ENCODE data around the gene TECPR2.

DNA sequence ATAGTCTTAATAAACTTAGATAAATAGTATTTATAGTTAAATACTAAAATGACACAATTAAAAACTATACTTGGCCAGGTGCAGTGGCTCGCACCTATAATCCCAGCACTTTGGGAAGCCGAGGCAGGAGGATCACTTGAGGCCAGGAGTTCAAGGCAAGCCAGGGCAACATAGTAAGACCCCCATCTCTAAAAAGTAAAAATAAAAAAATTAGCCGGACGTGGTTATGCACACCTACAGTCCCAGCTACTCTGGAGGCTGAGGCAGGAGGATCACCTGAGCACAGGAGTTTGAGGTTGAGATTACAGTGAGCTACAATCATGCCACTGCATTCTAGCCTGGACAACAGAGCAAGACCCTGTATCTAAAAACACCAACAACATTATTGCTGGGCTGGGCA, 16.1 kb upstream of the TECPR2 start:
- TF ChIP-seq, protein P1, sequence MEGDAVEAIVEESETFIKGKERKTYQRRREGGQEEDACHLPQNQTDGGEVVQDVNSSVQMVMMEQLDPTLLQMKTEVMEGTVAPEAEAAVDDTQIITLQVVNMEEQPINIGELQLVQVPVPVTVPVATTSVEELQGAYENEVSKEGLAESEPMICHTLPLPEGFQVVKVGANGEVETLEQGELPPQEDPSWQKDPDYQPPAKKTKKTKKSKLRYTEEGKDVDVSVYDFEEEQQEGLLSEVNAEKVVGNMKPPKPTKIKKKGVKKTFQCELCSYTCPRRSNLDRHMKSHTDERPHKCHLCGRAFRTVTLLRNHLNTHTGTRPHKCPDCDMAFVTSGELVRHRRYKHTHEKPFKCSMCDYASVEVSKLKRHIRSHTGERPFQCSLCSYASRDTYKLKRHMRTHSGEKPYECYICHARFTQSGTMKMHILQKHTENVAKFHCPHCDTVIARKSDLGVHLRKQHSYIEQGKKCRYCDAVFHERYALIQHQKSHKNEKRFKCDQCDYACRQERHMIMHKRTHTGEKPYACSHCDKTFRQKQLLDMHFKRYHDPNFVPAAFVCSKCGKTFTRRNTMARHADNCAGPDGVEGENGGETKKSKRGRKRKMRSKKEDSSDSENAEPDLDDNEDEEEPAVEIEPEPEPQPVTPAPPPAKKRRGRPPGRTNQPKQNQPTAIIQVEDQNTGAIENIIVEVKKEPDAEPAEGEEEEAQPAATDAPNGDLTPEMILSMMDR (IDR thresholded peaks at IDR 0.05): no peak
- no peak for TF ChIP-seq POLR2A (IDR thresholded peaks at IDR 0.05)
